HCT116 (cell line): Measurements from ENCODE around the gene DENND4A. TPM values are rescaled to one million over a fixed set of nuclear protein-coding genes. Genes with fewer than 3 reads are reported as not detected.

Experiments used
- ATAC-seq: fragments of 200-7000 bp; cut with Tn5 transposase; 2 replicates; pipeline ENCODE4 v1.9.1; 2020; ENCODE audit warnings: mild to moderate bottlenecking, moderate library complexity
- BruUV-seq: library from RNA; stranded (reverse); fragments of 400-500 nt; replicated peaks from 2 replicates; lab custom pipeline; 2021; lab: Mats Ljungman, UMichigan
- CTCF ChIA-PET: fragments of 300-600 bp; sonication (Branson Sonifier 250); formaldehyde crosslinking; loops from one replicate; lab custom pipeline; 2021; ENCODE audit warnings: antibody characterized with exemption; lab: Charles Lee
- POLR2A ChIA-PET: fragments of 300-600, 350-600 bp; sonication (Branson Sonifier 250); formaldehyde crosslinking; loops from one replicate; lab custom pipeline; 2021; ENCODE audit warnings: antibody characterized with exemption; lab: Charles Lee
- RAD21 ChIA-PET, 2 experiments: fragments of 300-600 bp; sonication (Branson Sonifier 250); formaldehyde crosslinking; loops; one replicate each; lab custom pipeline; 2023; ENCODE audit warnings: low total read pairs in 2 of 2; ENCODE audit not compliant: uncharacterized antibody in 2 of 2, unreplicated experiment in 2 of 2, low non-redundant PET in 1 of 2; lab: Charles Lee
- DNase-seq: peaks from one replicate; pipeline ENCODE4 v3.0.0-alpha.2; 2010; ENCODE audit warnings: low read depth, low spot score
- H2AFZ ChIP-seq: fragments of 200-600 bp; shearing (Covaris generic), sonication (generic); 2 replicates; pipeline ENCODE4 v1.6.1; 2017; ENCODE audit warnings: low read depth, mixed run types, mixed read lengths, antibody characterized with exemption, low read length; ENCODE audit not compliant: poor library complexity, severe bottlenecking
- H3K27ac ChIP-seq: 2 replicates; pipeline ENCODE4 v1.5.1; 2012; ENCODE audit warnings: low read depth, low read length
- H3K27me3 ChIP-seq: fragments of 200-600 bp; sonication (generic); 2 replicates; pipeline ENCODE4 v1.6.1; 2016; ENCODE audit warnings: mixed run types, low read length, mixed read lengths; ENCODE audit not compliant: insufficient read depth
- H3K36me3 ChIP-seq, 2 experiments: fragments of 200-500 bp in 1 of 2; fragments of 200-600 bp in 1 of 2; sonication (Bioruptor generic) in 1 of 2; sonication (generic) in 1 of 2; 2 replicates each; pipeline versions ENCODE4 v1.5.1 to v1.6.1; 2014 to 2016; ENCODE audit warnings: low read length in 2 of 2, inconsistent platforms in 1 of 2, mixed read lengths in 1 of 2, mixed run types in 1 of 2; ENCODE audit not compliant: insufficient read depth in 2 of 2, control insufficient read depth in 1 of 2
- H3K4me1 ChIP-seq, 2 experiments: fragments of 200-600 bp in 1 of 2; sonication (generic) in 1 of 2; 2 replicates each; pipeline versions ENCODE4 v1.5.1 to v1.6.1; 2012 to 2017; ENCODE audit warnings: low read length in 2 of 2, inconsistent platforms in 1 of 2, mild to moderate bottlenecking in 1 of 2, mixed read lengths in 1 of 2, mixed run types in 1 of 2, moderate library complexity in 1 of 2; ENCODE audit not compliant: insufficient read depth in 2 of 2, control insufficient read depth in 1 of 2
- H3K4me2 ChIP-seq: fragments of 200-600 bp; sonication (generic); 2 replicates; pipeline ENCODE4 v1.6.1; 2017; ENCODE audit warnings: mixed run types, low read length, mixed read lengths
- H3K4me3 ChIP-seq, 2 experiments: fragments of 200-600 bp in 1 of 2; sonication (generic) in 1 of 2; replicated peaks in 1 of 2; 2 replicates each; pipeline ENCODE4 v1.5.1; 2011 to 2016; ENCODE audit warnings: low read length in 2 of 2, control low read depth in 1 of 2, low read depth in 1 of 2, mild to moderate bottlenecking in 1 of 2, mixed read lengths in 1 of 2, mixed run types in 1 of 2
- H3K79me2 ChIP-seq: fragments of 200-600 bp; sonication (generic); 2 replicates; pipeline ENCODE4 v1.6.1; 2017; ENCODE audit warnings: mild to moderate bottlenecking, mixed run types, low read length, moderate library complexity, mixed read lengths; ENCODE audit not compliant: insufficient read depth
- H3K9ac ChIP-seq: fragments of 200-600 bp; sonication (generic); 2 replicates; pipeline ENCODE4 v1.6.1; 2016; ENCODE audit warnings: low read length, mixed read lengths
- H3K9me2 ChIP-seq: fragments of 200-600 bp; sonication (generic), shearing (Covaris generic); 2 replicates; pipeline ENCODE4 v1.6.1; 2017; ENCODE audit warnings: mixed run types, mild to moderate bottlenecking, moderate library complexity; ENCODE audit not compliant: insufficient read depth
- H3K9me3 ChIP-seq, 2 experiments: fragments of 200-500 bp in 1 of 2; fragments of 200-600 bp in 1 of 2; sonication (Bioruptor generic) in 1 of 2; sonication (generic) in 1 of 2; 2 replicates each; pipeline ENCODE4 v1.6.1; 2014 to 2017; ENCODE audit warnings: low read length in 2 of 2, mixed read lengths in 2 of 2, inconsistent platforms in 1 of 2, low read depth in 1 of 2, mild to moderate bottlenecking in 1 of 2, mixed run types in 1 of 2, moderate library complexity in 1 of 2; ENCODE audit not compliant: control insufficient read depth in 1 of 2, insufficient read depth in 1 of 2
- H4K20me1 ChIP-seq: fragments of 200-600 bp; sonication (generic), shearing (Covaris generic); 2 replicates; pipeline ENCODE4 v1.6.1; 2017; ENCODE audit warnings: mixed run types, mild to moderate bottlenecking, moderate library complexity; ENCODE audit not compliant: insufficient read depth
- CBX3 ChIP-seq: IDR thresholded peaks from 2 replicates; pipeline ENCODE4 v1.6.1; 2012; ENCODE audit warnings: low read depth
- CEBPB ChIP-seq: IDR thresholded peaks from 2 replicates; pipeline ENCODE4 v1.6.1; 2012; ENCODE audit warnings: low read depth
- EGR1 ChIP-seq: IDR thresholded peaks from 2 replicates; pipeline ENCODE4 v1.6.1; 2012; ENCODE audit warnings: low read depth
- EZH2phosphoT487 ChIP-seq: fragments of 200-600 bp; IDR thresholded peaks from 2 replicates; pipeline ENCODE4 v1.6.1; 2018; ENCODE audit warnings: antibody characterized with exemption, borderline replicate concordance
- JUND ChIP-seq: IDR thresholded peaks from 2 replicates; pipeline ENCODE4 v1.6.1; 2012
- POLR2A ChIP-seq: IDR thresholded peaks from 2 replicates; pipeline ENCODE4 v1.7.0; 2011; ENCODE audit warnings: borderline replicate concordance; ENCODE audit not compliant: insufficient read depth, insufficient read length; ENCODE audit errors: extremely low read depth
- POLR2AphosphoS5 ChIP-seq: IDR thresholded peaks from 2 replicates; pipeline ENCODE4 v1.6.1; 2011; ENCODE audit warnings: mild to moderate bottlenecking, low read depth, low read length, moderate library complexity
- RAD21 ChIP-seq: IDR thresholded peaks from 2 replicates; pipeline ENCODE4 v1.6.1; 2012; ENCODE audit warnings: low read depth, mild to moderate bottlenecking
- SIN3A ChIP-seq: IDR thresholded peaks from 2 replicates; pipeline ENCODE4 v1.6.1; 2012; ENCODE audit warnings: low read depth
- SP1 ChIP-seq: IDR thresholded peaks from 2 replicates; pipeline ENCODE4 v1.6.1; 2012; ENCODE audit warnings: low read depth
- SRF ChIP-seq: IDR thresholded peaks from 2 replicates; pipeline ENCODE4 v1.6.1; 2012; ENCODE audit warnings: low read depth
- TCF7L2 ChIP-seq: IDR thresholded peaks from 2 replicates; pipeline ENCODE4 v1.7.0; 2011; ENCODE audit warnings: borderline replicate concordance, inconsistent platforms; ENCODE audit not compliant: insufficient read depth, insufficient read length; ENCODE audit errors: extremely low read depth
- ZFX ChIP-seq: fragments of 450-650 bp; IDR thresholded peaks from 2 replicates; pipeline ENCODE4 v1.6.1; 2017
- ZNF274 ChIP-seq: fragments of 200-500 bp; sonication (Bioruptor generic); IDR thresholded peaks from 2 replicates; pipeline ENCODE4 v1.6.1; 2014; ENCODE audit warnings: mild to moderate bottlenecking, low read depth, low read length, inconsistent platforms
- intact Hi-C: fragments of 100-400 bp; cut with micrococcal nuclease; formaldehyde crosslinking; loops from 2 replicates; pipeline ENCODE4 v1.10.0; 2022
- total RNA-seq: library from RNA; stranded (reverse); gene quantifications from one replicate; pipeline ENCODE4 v1.2.1, GENCODE V29; 2021; ENCODE audit not compliant: unreplicated experiment
- TF ChIP-seq, protein P1 (sequence below): IDR thresholded peaks from 2 replicates; pipeline ENCODE4 v1.6.1; 2012; ENCODE audit warnings: low read depth
- TF ChIP-seq, protein P2 (sequence below), 3 experiments: fragments of 200-600 bp in 1 of 3; sonication (generic) in 1 of 3; IDR thresholded peaks in 2 of 3; conservative IDR thresholded peaks in 1 of 3; 2 replicates each; pipeline ENCODE4 v1.5.1; 2012 to 2017; ENCODE audit warnings: low read depth in 2 of 3, low read length in 2 of 3, antibody characterized with exemption in 1 of 3, borderline replicate concordance in 1 of 3, control low read depth in 1 of 3, mild to moderate bottlenecking in 1 of 3, mixed read lengths in 1 of 3, mixed run types in 1 of 3, moderate library complexity in 1 of 3; ENCODE audit not compliant: insufficient read depth in 1 of 3
- TF ChIP-seq, protein P3 (sequence below): IDR thresholded peaks from 2 replicates; pipeline ENCODE4 v1.6.1; 2011; ENCODE audit warnings: mild to moderate bottlenecking, low read length, moderate library complexity; ENCODE audit not compliant: insufficient replicate concordance; ENCODE audit errors: extremely low read depth

The DENND4A gene
- total RNA-seq, 1 experiment from 2014 or later = 9.1 TPM

DNA sequence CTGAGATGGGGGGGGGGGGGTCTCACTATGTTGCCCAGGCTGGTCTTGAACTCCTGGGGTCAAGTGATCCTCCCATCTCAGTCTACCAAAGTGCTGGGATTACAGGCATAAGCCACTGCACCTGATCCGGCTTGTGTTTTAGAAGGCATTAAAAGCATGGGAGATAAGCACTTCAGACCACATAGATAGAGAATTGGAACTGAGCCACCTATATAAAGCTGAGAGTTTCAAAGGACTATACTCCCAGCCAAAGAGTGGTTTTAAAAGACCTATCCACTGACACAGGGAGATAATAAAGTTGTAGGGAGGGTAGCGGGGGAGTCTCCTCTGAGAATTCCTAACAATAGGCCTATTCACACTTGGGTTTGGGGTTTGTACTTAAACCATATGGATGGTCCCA, 34.8 kb downstream of the DENND4A start (continued):
- TF ChIP-seq CEBPB (no peak), CBX3 (no peak), ZFX (no peak)

DNA sequence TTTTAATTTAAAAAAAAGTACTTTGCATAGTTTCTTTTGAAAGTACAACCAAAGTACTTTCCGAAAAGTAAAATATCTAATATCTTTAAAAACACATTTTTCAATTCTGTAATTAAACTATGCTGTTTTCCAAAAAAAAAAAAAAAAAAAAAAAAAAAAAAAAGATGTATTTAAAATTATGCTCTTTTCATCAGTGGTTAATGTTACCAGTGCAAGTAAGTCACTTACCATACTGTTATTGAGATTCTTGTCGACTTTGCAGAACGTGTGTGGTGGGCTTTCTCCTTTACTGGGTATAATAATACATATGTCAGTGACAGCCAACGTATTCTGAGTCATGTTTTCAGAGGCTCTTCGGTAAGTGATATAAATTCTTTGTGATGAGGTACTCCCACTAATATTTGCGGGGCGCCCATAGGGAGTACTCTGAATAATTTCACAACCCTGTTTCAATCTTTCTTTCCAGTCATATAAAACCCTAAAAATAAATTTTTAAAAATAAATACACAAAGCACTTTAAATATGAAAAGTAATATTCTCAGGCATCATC, 39.9 kb downstream of the DENND4A start:
- no peak overlapping the region for H3K9ac ChIP-seq
- H3K27me3 ChIP-seq = no peaks in the 10 kb centered on the region
- H3K79me2 ChIP-seq = no peaks in the 10 kb centered on the region
- no peaks in the 10 kb centered on the region for H3K36me3 ChIP-seq
- no peak overlapping the region for H3K4me2 ChIP-seq
- H3K4me1 ChIP-seq = no peaks in the 10 kb centered on the region
- H2AFZ ChIP-seq = no peak overlapping the region
- RAD21 ChIA-PET = no interaction called here
- POLR2A ChIA-PET = no interaction called here
- H3K9me3 ChIP-seq = no peaks in the 10 kb centered on the region
- H3K9me2 ChIP-seq = no peaks in the 10 kb centered on the region
- ATAC-seq (no peak), DNase-seq (no peak)
- intact Hi-C loops = no loop called here
- no peak overlapping the region for H3K4me3 ChIP-seq
- TF ChIP-seq ZNF274 = no peak
- no peak for TF ChIP-seq POLR2A
- no peak for TF ChIP-seq POLR2AphosphoS5
- no peak for TF ChIP-seq SP1
- no peak for TF ChIP-seq TCF7L2
- no peak for TF ChIP-seq RAD21
- TF ChIP-seq CEBPB = no peak
- TF ChIP-seq, protein P1, sequence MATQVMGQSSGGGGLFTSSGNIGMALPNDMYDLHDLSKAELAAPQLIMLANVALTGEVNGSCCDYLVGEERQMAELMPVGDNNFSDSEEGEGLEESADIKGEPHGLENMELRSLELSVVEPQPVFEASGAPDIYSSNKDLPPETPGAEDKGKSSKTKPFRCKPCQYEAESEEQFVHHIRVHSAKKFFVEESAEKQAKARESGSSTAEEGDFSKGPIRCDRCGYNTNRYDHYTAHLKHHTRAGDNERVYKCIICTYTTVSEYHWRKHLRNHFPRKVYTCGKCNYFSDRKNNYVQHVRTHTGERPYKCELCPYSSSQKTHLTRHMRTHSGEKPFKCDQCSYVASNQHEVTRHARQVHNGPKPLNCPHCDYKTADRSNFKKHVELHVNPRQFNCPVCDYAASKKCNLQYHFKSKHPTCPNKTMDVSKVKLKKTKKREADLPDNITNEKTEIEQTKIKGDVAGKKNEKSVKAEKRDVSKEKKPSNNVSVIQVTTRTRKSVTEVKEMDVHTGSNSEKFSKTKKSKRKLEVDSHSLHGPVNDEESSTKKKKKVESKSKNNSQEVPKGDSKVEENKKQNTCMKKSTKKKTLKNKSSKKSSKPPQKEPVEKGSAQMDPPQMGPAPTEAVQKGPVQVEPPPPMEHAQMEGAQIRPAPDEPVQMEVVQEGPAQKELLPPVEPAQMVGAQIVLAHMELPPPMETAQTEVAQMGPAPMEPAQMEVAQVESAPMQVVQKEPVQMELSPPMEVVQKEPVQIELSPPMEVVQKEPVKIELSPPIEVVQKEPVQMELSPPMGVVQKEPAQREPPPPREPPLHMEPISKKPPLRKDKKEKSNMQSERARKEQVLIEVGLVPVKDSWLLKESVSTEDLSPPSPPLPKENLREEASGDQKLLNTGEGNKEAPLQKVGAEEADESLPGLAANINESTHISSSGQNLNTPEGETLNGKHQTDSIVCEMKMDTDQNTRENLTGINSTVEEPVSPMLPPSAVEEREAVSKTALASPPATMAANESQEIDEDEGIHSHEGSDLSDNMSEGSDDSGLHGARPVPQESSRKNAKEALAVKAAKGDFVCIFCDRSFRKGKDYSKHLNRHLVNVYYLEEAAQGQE = no peak
- TF ChIP-seq, protein P2, sequence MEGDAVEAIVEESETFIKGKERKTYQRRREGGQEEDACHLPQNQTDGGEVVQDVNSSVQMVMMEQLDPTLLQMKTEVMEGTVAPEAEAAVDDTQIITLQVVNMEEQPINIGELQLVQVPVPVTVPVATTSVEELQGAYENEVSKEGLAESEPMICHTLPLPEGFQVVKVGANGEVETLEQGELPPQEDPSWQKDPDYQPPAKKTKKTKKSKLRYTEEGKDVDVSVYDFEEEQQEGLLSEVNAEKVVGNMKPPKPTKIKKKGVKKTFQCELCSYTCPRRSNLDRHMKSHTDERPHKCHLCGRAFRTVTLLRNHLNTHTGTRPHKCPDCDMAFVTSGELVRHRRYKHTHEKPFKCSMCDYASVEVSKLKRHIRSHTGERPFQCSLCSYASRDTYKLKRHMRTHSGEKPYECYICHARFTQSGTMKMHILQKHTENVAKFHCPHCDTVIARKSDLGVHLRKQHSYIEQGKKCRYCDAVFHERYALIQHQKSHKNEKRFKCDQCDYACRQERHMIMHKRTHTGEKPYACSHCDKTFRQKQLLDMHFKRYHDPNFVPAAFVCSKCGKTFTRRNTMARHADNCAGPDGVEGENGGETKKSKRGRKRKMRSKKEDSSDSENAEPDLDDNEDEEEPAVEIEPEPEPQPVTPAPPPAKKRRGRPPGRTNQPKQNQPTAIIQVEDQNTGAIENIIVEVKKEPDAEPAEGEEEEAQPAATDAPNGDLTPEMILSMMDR (IDR thresholded peaks at IDR 0.05 in 2 of 3, conservative IDR thresholded peaks at IDR 0.05 in 1 of 3; ENCODE audit: borderline replicate concordance in 1 of 3, insufficient read depth in 1 of 3, low read depth in 2 of 3, low read length in 2 of 3) = no peak
- TF ChIP-seq CBX3 = no peak
- TF ChIP-seq SIN3A = no peak
- no peak for TF ChIP-seq SRF
- TF ChIP-seq JUND = no peak
- TF ChIP-seq EGR1 = no peak
- TF ChIP-seq EZH2phosphoT487 = no peak
- no peak for TF ChIP-seq ZFX
- TF ChIP-seq, protein P3, sequence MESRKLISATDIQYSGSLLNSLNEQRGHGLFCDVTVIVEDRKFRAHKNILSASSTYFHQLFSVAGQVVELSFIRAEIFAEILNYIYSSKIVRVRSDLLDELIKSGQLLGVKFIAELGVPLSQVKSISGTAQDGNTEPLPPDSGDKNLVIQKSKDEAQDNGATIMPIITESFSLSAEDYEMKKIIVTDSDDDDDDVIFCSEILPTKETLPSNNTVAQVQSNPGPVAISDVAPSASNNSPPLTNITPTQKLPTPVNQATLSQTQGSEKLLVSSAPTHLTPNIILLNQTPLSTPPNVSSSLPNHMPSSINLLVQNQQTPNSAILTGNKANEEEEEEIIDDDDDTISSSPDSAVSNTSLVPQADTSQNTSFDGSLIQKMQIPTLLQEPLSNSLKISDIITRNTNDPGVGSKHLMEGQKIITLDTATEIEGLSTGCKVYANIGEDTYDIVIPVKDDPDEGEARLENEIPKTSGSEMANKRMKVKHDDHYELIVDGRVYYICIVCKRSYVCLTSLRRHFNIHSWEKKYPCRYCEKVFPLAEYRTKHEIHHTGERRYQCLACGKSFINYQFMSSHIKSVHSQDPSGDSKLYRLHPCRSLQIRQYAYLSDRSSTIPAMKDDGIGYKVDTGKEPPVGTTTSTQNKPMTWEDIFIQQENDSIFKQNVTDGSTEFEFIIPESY = no peak
- TF ChIP-seq, all 23 proteins: peak for 0
- no peak overlapping the region for H3K27ac ChIP-seq
- CTCF ChIA-PET = no interaction called here
- BruUV-seq = no TSS peak
- H4K20me1 ChIP-seq = no peaks in the 10 kb centered on the region
